Subcutaneous preadipocyte (primary cell): Measurements from ENCODE around the gene SLC44A5. TPM values are rescaled to one million over a fixed set of nuclear protein-coding genes. Genes with fewer than 3 reads are reported as not detected.

Experiments
- small RNA-seq: library from RNA; depleted of rRNA; stranded (forward); fragments of <200 nt; gene quantifications from one replicate; pipeline ENCODE3, GENCODE V24; 2012
- total RNA-seq: library from RNA; depleted of rRNA; stranded (reverse); fragments of >200 nt; gene quantifications from 2 replicates; pipeline ENCODE4 v1.2.3, GENCODE V29; 2012

SLC44A5 gene
- not detected in 2 replicates for total RNA-seq

DNA sequence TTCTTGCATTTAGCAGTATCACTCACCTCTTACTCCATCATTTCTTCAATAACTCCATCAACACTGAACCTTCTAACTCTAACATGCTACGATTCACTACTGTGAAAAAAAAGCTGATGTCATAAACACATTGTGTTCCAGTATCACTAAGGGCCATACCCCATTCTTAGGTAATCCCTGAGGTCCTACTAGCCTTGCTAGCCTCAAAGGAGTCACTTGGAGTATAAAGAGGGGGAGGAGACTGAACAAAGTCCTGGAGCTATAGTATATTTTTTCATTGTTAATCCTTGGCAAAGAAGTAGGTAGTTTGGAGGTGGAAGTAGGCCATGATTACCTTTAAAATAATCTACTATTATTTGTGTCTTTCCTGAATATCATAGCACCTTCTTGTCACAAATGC, at the start of gene SLC44A5:
Gene SLC44A5 (minus strand): TSS at position 101 of the 400 bp plus-strand sequence. CDS start 69,667 bp downstream, outside the sequence.

Small RNA genes within 50 kb of the gene (small RNA-seq; reads per million reads assigned to genes)
- gene RNU6-503P (not detected), gene RNU6-622P (not detected)

Other genes with a start within 250 kb of the SLC44A5 start
- gene ACADM, start 113.6 kb upstream of the SLC44A5 start, total RNA-seq = 20.2 and 25.6 TPM in 2 replicates
- 93.0 and 104 TPM in 2 replicates for gene RABGGTB, start 175.1 kb upstream of the SLC44A5 start, total RNA-seq
- under 0.01 and 0.20 TPM in 2 replicates for gene MSH4, start 185.8 kb upstream of the SLC44A5 start, total RNA-seq